HepG2 (cell line): ENCODE results near the gene OR14A16. TPM values are rescaled to one million over a fixed set of nuclear protein-coding genes. Genes with fewer than 3 reads are reported as not detected.

Source experiments
- ATAC-seq: fragments of 200-7000 bp; cut with Tn5 transposase; 3 replicates; pipeline ENCODE4 v1.9.1; 2020; ENCODE audit warnings: mild to moderate bottlenecking, moderate library complexity
- BruUV-seq: library from RNA; stranded (reverse); fragments of 400-500 nt; replicated peaks from 2 replicates; lab custom pipeline; 2021; lab: Mats Ljungman, UMichigan
- CTCF ChIA-PET: fragments of 300-600 bp; formaldehyde crosslinking; extraction: SDS; loops from one replicate; lab custom pipeline; 2021; ENCODE audit warnings: low total read pairs, inconsistent platforms, low intra/inter-chr PET ratio; lab: Yijun Ruan, JAX
- POLR2A ChIA-PET: fragments of 350-600 bp; sonication (Branson Sonifier 250); formaldehyde crosslinking; loops from one replicate; lab custom pipeline; 2020; ENCODE audit warnings: antibody characterized with exemption, inconsistent platforms; lab: Yijun Ruan, JAX
- DNase-seq: peaks from one replicate; pipeline ENCODE4 v3.0.0-alpha.2; 2015; ENCODE audit warnings: low spot score
- FAIRE-seq: peaks from 3 replicates; lab custom pipeline; 2011; peaks lifted over from hg19 to GRCh38; lab: Jason Lieb, UNC
- H2AFZ ChIP-seq: one replicate; pipeline ENCODE4 v1.6.1; 2011; ENCODE audit warnings: low read length, inconsistent platforms
- H3K27ac ChIP-seq: fragments of 300-600 bp; 3 replicates; pipeline ENCODE4 v1.8.0; 2011; ENCODE audit warnings: mixed run types, mild to moderate bottlenecking, mixed read lengths, low read length, inconsistent platforms; ENCODE audit not compliant: insufficient read depth; ENCODE audit errors: extremely low read length
- H3K27me3 ChIP-seq, 2 experiments: fragments of 200-600 bp in 1 of 2; 2 replicates in 1 of 2; 3 replicates in 1 of 2; pipeline versions ENCODE4 v1.6.0 to v1.8.0; 2011; ENCODE audit warnings: low read length in 2 of 2, mild to moderate bottlenecking in 2 of 2, moderate library complexity in 2 of 2, inconsistent platforms in 1 of 2; ENCODE audit not compliant: insufficient read depth in 2 of 2, control insufficient read depth in 1 of 2
- H3K36me3 ChIP-seq, 2 experiments: fragments of 200-600 bp in 1 of 2; replicated peaks in 1 of 2; 2 replicates in 1 of 2; 3 replicates in 1 of 2; pipeline versions ENCODE4 v1.5.1 to v1.8.0; 2011; ENCODE audit warnings: low read length in 2 of 2, inconsistent platforms in 1 of 2; ENCODE audit not compliant: insufficient read depth in 2 of 2, control insufficient read depth in 1 of 2
- H3K4me1 ChIP-seq: 2 replicates; pipeline ENCODE4 v1.5.1; 2012; ENCODE audit warnings: low read length, inconsistent platforms; ENCODE audit not compliant: insufficient read depth
- H3K4me2 ChIP-seq: 2 replicates; pipeline ENCODE4 v1.6.0; 2011; ENCODE audit warnings: low read depth, low read length, inconsistent platforms
- H3K4me3 ChIP-seq, 3 experiments: fragments of 200-600 bp in 1 of 3; sonication (generic), shearing (Covaris generic) in 1 of 3; replicated peaks in 1 of 3; 2 replicates each; pipeline ENCODE4 v1.5.1; 2011 to 2016; ENCODE audit warnings: low read length in 3 of 3, inconsistent platforms in 2 of 3, low read depth in 2 of 3, mild to moderate bottlenecking in 2 of 3, control low read depth in 1 of 3, mixed read lengths in 1 of 3; ENCODE audit not compliant: insufficient read depth in 1 of 3
- H3K79me2 ChIP-seq: one replicate; pipeline ENCODE4 v1.6.1; 2011; ENCODE audit warnings: low read length, inconsistent platforms; ENCODE audit not compliant: insufficient read depth
- H3K9ac ChIP-seq: 2 replicates; pipeline ENCODE4 v1.6.0; 2011; ENCODE audit warnings: mild to moderate bottlenecking, low read depth, low read length, inconsistent platforms; ENCODE audit not compliant: insufficient read depth
- H3K9me3 ChIP-seq: 2 replicates; pipeline ENCODE4 v1.5.1; 2012; ENCODE audit warnings: mild to moderate bottlenecking, low read length
- H4K20me1 ChIP-seq: 2 replicates; pipeline ENCODE4 v1.6.0; 2011; ENCODE audit warnings: inconsistent platforms, mild to moderate bottlenecking, low read length, moderate library complexity; ENCODE audit not compliant: insufficient read depth
- AGO1 ChIP-seq: fragments of 200-400 bp; formaldehyde crosslinking; IDR thresholded peaks from 2 replicates; pipeline ENCODE4 v1.6.1; 2017; ENCODE audit warnings: mild to moderate bottlenecking, low read depth, low read length, moderate library complexity; ENCODE audit not compliant: poor library complexity, severe bottlenecking
- HMG20B ChIP-seq: conservative IDR thresholded peaks from 2 replicates; pipeline ENCODE4 v1.6.1; 2016; ENCODE audit warnings: missing genetic modification reagents, missing compliant biosample characterization
- SIX4 ChIP-seq: sonication (generic); formaldehyde crosslinking; IDR thresholded peaks from 2 replicates; pipeline ENCODE4 v1.4.0; 2020; ENCODE audit warnings: missing genetic modification reagents
- STAG1 ChIP-seq: sonication (generic); formaldehyde crosslinking; IDR thresholded peaks from 2 replicates; pipeline ENCODE4 v1.4.0; 2020; ENCODE audit warnings: missing genetic modification reagents
- TCF12 ChIP-seq, 2 experiments: fragments of 450-650 bp in 1 of 2; sonication (generic) in 1 of 2; formaldehyde crosslinking in 1 of 2; IDR thresholded peaks; 2 replicates each; pipeline versions ENCODE4 v1.6.1 to v1.8.0; 2017 to 2022; ENCODE audit warnings: antibody characterized with exemption in 1 of 2, mild to moderate bottlenecking in 1 of 2, missing genetic modification reagents in 1 of 2, moderate library complexity in 1 of 2
- ZFP1 ChIP-seq: IDR thresholded peaks from 2 replicates; pipeline ENCODE4 v1.6.1; 2016
- ZFX ChIP-seq: sonication (generic); formaldehyde crosslinking; IDR thresholded peaks from 2 replicates; pipeline ENCODE4 v1.4.0; 2020; ENCODE audit warnings: mild to moderate bottlenecking, low read depth, missing genetic modification reagents, moderate library complexity
- ZNF142 ChIP-seq: sonication (generic); formaldehyde crosslinking; IDR thresholded peaks from 2 replicates; pipeline ENCODE4 v1.4.0; 2020; ENCODE audit warnings: missing genetic modification reagents
- ZNF550 ChIP-seq: sonication (generic); formaldehyde crosslinking; IDR thresholded peaks from 2 replicates; pipeline ENCODE4 v1.4.0; 2020; ENCODE audit warnings: mild to moderate bottlenecking, missing genetic modification reagents, borderline replicate concordance
- ZSCAN5A ChIP-seq: sonication (generic); formaldehyde crosslinking; IDR thresholded peaks from 2 replicates; pipeline ENCODE4 v1.8.0; 2022; ENCODE audit warnings: mild to moderate bottlenecking, missing genetic modification reagents, borderline replicate concordance
- WGBS: methylation state at CpG from one replicate; pipeline ENCODE4 v1.1.6; 2017; ENCODE audit warnings: low lambda C conversion rate; 5-methylcytosine and 5-hydroxymethylcytosine counted together
- in situ Hi-C: cut with HindIII; loops from 2 replicates; pipeline ENCODE4 v1.10.0; 2017; ENCODE audit warnings: low pct_unique_long_range_greater_than_20kb; ENCODE audit not compliant: extremely low pct_ligation_motif_present
- intact Hi-C: fragments of 100-400 bp; cut with micrococcal nuclease; formaldehyde crosslinking; loops from one replicate; pipeline ENCODE4 v1.10.0; 2022; ENCODE audit not compliant: unreplicated experiment
- polyA plus RNA-seq, 8 experiments: library from polyadenylated mRNA; depleted of rRNA in 3 of 8; stranded (reverse) in 7 of 8; unstranded in 1 of 8; fragments of >200 nt; fragmentation: Illumina TruSeq in 4 of 8; extraction: Trizol in 4 of 8; gene quantifications; 2 replicates each; pipeline versions ENCODE4 v1.2.1 to v1.2.3, GENCODE V29; 2011 to 2016; ENCODE audit warnings: low read depth in 4 of 8, missing spikeins in 1 of 8, mixed read lengths in 1 of 8; ENCODE audit not compliant: insufficient read depth in 1 of 8
- total RNA-seq, 5 experiments: library from RNA; depleted of rRNA; stranded (reverse); fragments of >200 nt; fragmentation: Illumina TruSeq; extraction: Trizol; gene quantifications; 2 replicates each; pipeline ENCODE4 v1.2.3, GENCODE V29; 2016; ENCODE audit warnings: low read depth in 1 of 5
- TF ChIP-seq, protein P1 (sequence below): sonication (generic); formaldehyde crosslinking; IDR thresholded peaks from 2 replicates; pipeline ENCODE4 v1.4.0; 2020; ENCODE audit warnings: mild to moderate bottlenecking, missing genetic modification reagents
- TF ChIP-seq, protein P2 (sequence below): sonication (generic); formaldehyde crosslinking; IDR thresholded peaks from 2 replicates; pipeline ENCODE4 v1.5.0; 2020; ENCODE audit warnings: missing genetic modification reagents

Gene OR14A16
- total and polyA plus RNA-seq, 2 of the 13 experiments (the other 11 are each of a cell fraction or from before 2014, with no cell fraction given) = not detected

DNA sequence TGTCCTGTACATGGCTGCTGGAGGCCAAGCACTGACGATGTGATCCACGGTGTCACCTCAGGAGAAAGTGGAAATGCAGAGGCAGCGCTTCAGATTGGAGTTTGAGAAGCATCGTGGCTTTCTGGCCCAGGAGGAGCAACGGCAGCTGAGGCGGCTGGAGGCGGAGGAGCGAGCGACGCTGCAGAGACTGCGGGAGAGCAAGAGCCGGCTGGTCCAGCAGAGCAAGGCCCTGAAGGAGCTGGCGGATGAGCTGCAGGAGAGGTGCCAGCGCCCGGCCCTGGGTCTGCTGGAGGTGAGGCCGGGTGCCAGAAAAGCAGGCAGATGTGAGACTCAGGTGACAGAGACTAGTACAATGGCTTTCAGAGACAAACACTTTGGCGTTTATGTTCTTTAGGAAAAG, 40.7 kb upstream of the OR14A16 start:
- in situ Hi-C loops (no loop called here), intact Hi-C loops (no loop called here)
- Histone ChIP-seq H3K9me3 (no peaks in the 10 kb centered on the region), H3K27me3 (no peaks in the 10 kb centered on the region; a peak in 1 of 5 replicates), H3K27ac (no peak overlapping the region), H3K4me1 (no peaks in the 10 kb centered on the region), H3K4me2 (no peak overlapping the region), H3K9ac (no peak overlapping the region), H3K36me3 (no peaks in the 10 kb centered on the region), H3K79me2 (no peaks in the 10 kb centered on the region), H4K20me1 (no peaks in the 10 kb centered on the region), H3K4me3 (no peak overlapping the region), H2AFZ (no peak overlapping the region)
- CTCF ChIA-PET = no interaction called here
- DNase-seq = no peak
- BruUV-seq = no TSS peak
- FAIRE-seq = no peak
- 47% methylated on average over 17 of the region's 17 CpGs for WGBS
- TF ChIP-seq, protein P1, sequence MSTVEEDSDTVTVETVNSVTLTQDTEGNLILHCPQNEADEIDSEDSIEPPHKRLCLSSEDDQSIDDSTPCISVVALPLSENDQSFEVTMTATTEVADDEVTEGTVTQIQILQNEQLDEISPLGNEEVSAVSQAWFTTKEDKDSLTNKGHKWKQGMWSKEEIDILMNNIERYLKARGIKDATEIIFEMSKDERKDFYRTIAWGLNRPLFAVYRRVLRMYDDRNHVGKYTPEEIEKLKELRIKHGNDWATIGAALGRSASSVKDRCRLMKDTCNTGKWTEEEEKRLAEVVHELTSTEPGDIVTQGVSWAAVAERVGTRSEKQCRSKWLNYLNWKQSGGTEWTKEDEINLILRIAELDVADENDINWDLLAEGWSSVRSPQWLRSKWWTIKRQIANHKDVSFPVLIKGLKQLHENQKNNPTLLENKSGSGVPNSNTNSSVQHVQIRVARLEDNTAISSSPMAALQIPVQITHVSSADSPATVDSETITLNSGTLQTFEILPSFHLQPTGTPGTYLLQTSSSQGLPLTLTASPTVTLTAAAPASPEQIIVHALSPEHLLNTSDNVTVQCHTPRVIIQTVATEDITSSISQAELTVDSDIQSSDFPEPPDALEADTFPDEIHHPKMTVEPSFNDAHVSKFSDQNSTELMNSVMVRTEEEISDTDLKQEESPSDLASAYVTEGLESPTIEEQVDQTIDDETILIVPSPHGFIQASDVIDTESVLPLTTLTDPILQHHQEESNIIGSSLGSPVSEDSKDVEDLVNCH (CRISPR knock-in tag) = no peak
- TF ChIP-seq ZNF550 (CRISPR knock-in tag) (no peak), ZFX (CRISPR knock-in tag) (no peak), SIX4 (CRISPR knock-in tag) (no peak), ZNF142 (no peak), AGO1 (no peak), HMG20B (no peak), ZSCAN5A (CRISPR knock-in tag) (no peak), TCF12 (IDR thresholded peaks at IDR 0.05) (no peak), TCF12 (CRISPR knock-in tag; IDR thresholded peaks at IDR 0.05) (no peak), STAG1 (CRISPR knock-in tag) (no peak), ZFP1 (CRISPR knock-in tag) (no peak)
- TF ChIP-seq, protein P2, sequence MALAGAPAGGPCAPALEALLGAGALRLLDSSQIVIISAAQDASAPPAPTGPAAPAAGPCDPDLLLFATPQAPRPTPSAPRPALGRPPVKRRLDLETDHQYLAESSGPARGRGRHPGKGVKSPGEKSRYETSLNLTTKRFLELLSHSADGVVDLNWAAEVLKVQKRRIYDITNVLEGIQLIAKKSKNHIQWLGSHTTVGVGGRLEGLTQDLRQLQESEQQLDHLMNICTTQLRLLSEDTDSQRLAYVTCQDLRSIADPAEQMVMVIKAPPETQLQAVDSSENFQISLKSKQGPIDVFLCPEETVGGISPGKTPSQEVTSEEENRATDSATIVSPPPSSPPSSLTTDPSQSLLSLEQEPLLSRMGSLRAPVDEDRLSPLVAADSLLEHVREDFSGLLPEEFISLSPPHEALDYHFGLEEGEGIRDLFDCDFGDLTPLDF (CRISPR knock-in tag) = no peak
- POLR2A ChIA-PET = no interaction called here
- ATAC-seq = no peak
